OCI-LY7 (cell line): ENCODE results near the gene MSS51. TPM values are rescaled to one million over a fixed set of nuclear protein-coding genes. Genes with fewer than 3 reads are reported as not detected.

Experiments
- BruUV-seq: library from RNA; stranded (reverse); fragments of 400-500 nt; replicated peaks from 2 replicates; lab custom pipeline; 2021; lab: Mats Ljungman, UMichigan
- CTCF ChIA-PET: fragments of 300-600 bp; sonication (Branson Sonifier 250); formaldehyde crosslinking; loops from one replicate; lab custom pipeline; 2022; ENCODE audit warnings: antibody characterized with exemption; ENCODE audit not compliant: unreplicated experiment; lab: Charles Lee
- POLR2A ChIA-PET: fragments of 300-600 bp; sonication (Branson Sonifier 250); formaldehyde crosslinking; loops from one replicate; lab custom pipeline; 2022; ENCODE audit warnings: antibody characterized with exemption; lab: Charles Lee
- DNase-seq: peaks from one replicate; pipeline ENCODE4 v3.0.0-alpha.2; 2015; ENCODE audit warnings: low spot score
- H2AFZ ChIP-seq: fragments of 200-600 bp; sonication (generic), shearing (Covaris generic); 2 replicates; pipeline ENCODE4 v1.6.1; 2014; ENCODE audit warnings: mild to moderate bottlenecking, antibody characterized with exemption, low read length, moderate library complexity
- H3K27ac ChIP-seq: fragments of 200-600 bp; sonication (generic); 2 replicates; pipeline ENCODE4 v1.5.1; 2014; ENCODE audit warnings: mixed run types, low read depth, mild to moderate bottlenecking, moderate library complexity, low read length, inconsistent platforms; ENCODE audit not compliant: poor library complexity, severe bottlenecking
- H3K36me3 ChIP-seq: fragments of 200-600 bp; sonication (generic); 2 replicates; pipeline ENCODE4 v1.6.1; 2014; ENCODE audit warnings: mild to moderate bottlenecking, antibody characterized with exemption, low read length, moderate library complexity, mixed read lengths; ENCODE audit not compliant: insufficient read depth
- H3K4me1 ChIP-seq: fragments of 200-600 bp; sonication (generic); 2 replicates; pipeline ENCODE4 v1.5.1; 2014; ENCODE audit warnings: mild to moderate bottlenecking, low read length; ENCODE audit not compliant: insufficient read depth, poor library complexity, severe bottlenecking
- H3K4me2 ChIP-seq: fragments of 200-600 bp; sonication (generic); 2 replicates; pipeline ENCODE4 v1.6.1; 2014; ENCODE audit warnings: mild to moderate bottlenecking, low read length
- H3K4me3 ChIP-seq: fragments of 200-600 bp; sonication (generic); 2 replicates; pipeline ENCODE4 v1.5.1; 2014; ENCODE audit warnings: mild to moderate bottlenecking, low read depth, low read length; ENCODE audit not compliant: poor library complexity, severe bottlenecking
- H3K79me2 ChIP-seq: fragments of 200-600 bp; sonication (generic); 2 replicates; pipeline ENCODE4 v1.6.1; 2016; ENCODE audit warnings: low read depth, mild to moderate bottlenecking, low read length, moderate library complexity, mixed read lengths; ENCODE audit not compliant: insufficient read depth
- H3K9me2 ChIP-seq: fragments of 200-600 bp; sonication (generic); 2 replicates; pipeline ENCODE4 v1.6.1; 2016; ENCODE audit warnings: mild to moderate bottlenecking, low read length, mixed read lengths; ENCODE audit not compliant: insufficient read depth
- H3K9me3 ChIP-seq: fragments of 200-600 bp; sonication (generic); 2 replicates; pipeline ENCODE4 v1.6.1; 2014; ENCODE audit warnings: mild to moderate bottlenecking, mixed run types, low read length, mixed read lengths
- H4K20me1 ChIP-seq: fragments of 200-600 bp; sonication (generic); 2 replicates; pipeline ENCODE4 v1.6.1; 2014; ENCODE audit warnings: mild to moderate bottlenecking, antibody characterized with exemption, low read length, moderate library complexity, mixed read lengths; ENCODE audit not compliant: insufficient read depth
- EZH2phosphoT487 ChIP-seq: fragments of 200-600 bp; sonication (generic); IDR thresholded peaks from 2 replicates; pipeline ENCODE4 v1.6.1; 2018; ENCODE audit warnings: low read depth, borderline replicate concordance, mild to moderate bottlenecking, mixed run types, antibody characterized with exemption, low read length, moderate library complexity, mixed read lengths
- intact Hi-C: fragments of 100-400 bp; cut with micrococcal nuclease; formaldehyde crosslinking; loops from one replicate; pipeline ENCODE4 v1.10.0; 2022; ENCODE audit not compliant: unreplicated experiment
- total RNA-seq, 2 experiments: library from RNA; depleted of rRNA in 1 of 2; stranded (reverse); fragments of >200 nt in 1 of 2; shearing (Covaris generic) in 1 of 2; gene quantifications; 2 replicates each; pipeline ENCODE4 v1.2.3, GENCODE V29; 2014 to 2022
- TF ChIP-seq, protein P1 (sequence below): fragments of 200-600 bp; sonication (generic); conservative IDR thresholded peaks from 2 replicates; pipeline ENCODE4 v1.5.1; 2014; ENCODE audit warnings: mild to moderate bottlenecking, antibody characterized with exemption, low read length, moderate library complexity, mixed read lengths

The MSS51 gene
- total RNA-seq, 2 experiments from 2014 or later = 3.9 to 4.2 TPM

DNA sequence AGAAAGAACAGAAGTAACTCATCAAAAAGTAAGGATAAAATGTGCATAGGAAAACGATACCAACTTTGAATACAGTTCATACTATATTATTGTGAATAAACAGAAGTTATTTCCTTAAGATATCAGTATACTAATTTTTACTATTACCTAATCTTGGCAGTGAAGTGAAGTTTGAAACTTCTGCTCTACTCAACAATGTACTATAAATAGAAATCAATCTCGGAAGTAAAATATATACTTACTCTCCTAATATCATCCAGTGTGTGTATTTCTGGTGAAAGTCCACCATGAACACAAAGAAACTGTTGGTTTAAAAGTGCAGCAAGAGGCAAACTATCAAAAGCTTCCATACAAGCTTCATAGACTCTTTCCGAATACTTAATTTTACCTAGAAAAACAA, 37.9 kb upstream of the MSS51 start:
- Histone ChIP-seq H4K20me1 (no peaks in the 10 kb centered on the region), H3K27ac (no peak overlapping the region), H3K9me3 (no peaks in the 10 kb centered on the region), H3K9me2 (no peaks in the 10 kb centered on the region), H3K4me1 (no peaks in the 10 kb centered on the region), H3K36me3 (peaks cover 94% of the 10 kb centered on the region), H3K4me3 (no peak overlapping the region), H3K4me2 (no peak overlapping the region), H3K79me2 (no peaks in the 10 kb centered on the region), H2AFZ (no peak overlapping the region)
- no TSS peak for BruUV-seq
- POLR2A ChIA-PET = interaction anchor here (0.5 to 1.2 kb wide), 4 partner anchors 15 to 602 kb away, joined by 3 to 5 read pairs (median 3); no protein-coding TSS in a partner anchor
- no peak for DNase-seq
- TF ChIP-seq, protein P1, sequence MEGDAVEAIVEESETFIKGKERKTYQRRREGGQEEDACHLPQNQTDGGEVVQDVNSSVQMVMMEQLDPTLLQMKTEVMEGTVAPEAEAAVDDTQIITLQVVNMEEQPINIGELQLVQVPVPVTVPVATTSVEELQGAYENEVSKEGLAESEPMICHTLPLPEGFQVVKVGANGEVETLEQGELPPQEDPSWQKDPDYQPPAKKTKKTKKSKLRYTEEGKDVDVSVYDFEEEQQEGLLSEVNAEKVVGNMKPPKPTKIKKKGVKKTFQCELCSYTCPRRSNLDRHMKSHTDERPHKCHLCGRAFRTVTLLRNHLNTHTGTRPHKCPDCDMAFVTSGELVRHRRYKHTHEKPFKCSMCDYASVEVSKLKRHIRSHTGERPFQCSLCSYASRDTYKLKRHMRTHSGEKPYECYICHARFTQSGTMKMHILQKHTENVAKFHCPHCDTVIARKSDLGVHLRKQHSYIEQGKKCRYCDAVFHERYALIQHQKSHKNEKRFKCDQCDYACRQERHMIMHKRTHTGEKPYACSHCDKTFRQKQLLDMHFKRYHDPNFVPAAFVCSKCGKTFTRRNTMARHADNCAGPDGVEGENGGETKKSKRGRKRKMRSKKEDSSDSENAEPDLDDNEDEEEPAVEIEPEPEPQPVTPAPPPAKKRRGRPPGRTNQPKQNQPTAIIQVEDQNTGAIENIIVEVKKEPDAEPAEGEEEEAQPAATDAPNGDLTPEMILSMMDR = no peak
- TF ChIP-seq EZH2phosphoT487 = no peak
- intact Hi-C loops = no loop called here
- CTCF ChIA-PET = interaction anchor here (0.6 kb wide), 1 partner anchor 48 kb away, joined by 3 read pairs; no protein-coding TSS in a partner anchor

DNA sequence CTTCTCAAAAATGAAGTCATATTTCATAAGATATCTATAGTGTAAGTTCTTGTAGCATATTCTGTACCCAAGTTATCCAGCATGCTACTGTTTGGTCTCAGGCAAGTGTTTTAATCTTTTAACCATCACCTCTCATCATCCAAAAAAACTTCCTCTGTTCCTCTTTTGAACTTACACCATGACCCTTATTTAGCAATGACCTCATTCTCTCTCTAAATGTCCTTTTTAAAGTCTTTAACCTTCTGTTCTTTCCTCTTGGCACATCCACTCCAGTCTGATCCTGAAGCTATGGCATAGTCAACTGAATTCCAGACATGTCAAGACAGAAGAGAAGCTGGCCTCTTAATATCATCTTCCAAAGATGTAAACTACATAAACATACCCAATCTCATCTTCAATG, 36.2 kb upstream of the MSS51 start:
- no peak for TF ChIP-seq EZH2phosphoT487
- TF ChIP-seq, protein P1 = no peak
- H3K36me3 ChIP-seq = peaks cover 93% of the 10 kb centered on the region
- intact Hi-C loops = no loop called here
- no peaks in the 10 kb centered on the region for H3K9me3 ChIP-seq
- ChIA-PET CTCF (no interaction called here), POLR2A (interaction anchor here (1.0 kb wide), 1 partner anchor 11 kb away, joined by 4 read pairs; no protein-coding TSS in a partner anchor)
- H3K4me3 ChIP-seq = no peak overlapping the region
- no peaks in the 10 kb centered on the region for H4K20me1 ChIP-seq
- no TSS peak for BruUV-seq
- no peak for DNase-seq
- H3K9me2 ChIP-seq = no peaks in the 10 kb centered on the region
- no peaks in the 10 kb centered on the region for H3K79me2 ChIP-seq
- H2AFZ ChIP-seq = no peak overlapping the region
- no peaks in the 10 kb centered on the region for H3K4me1 ChIP-seq
- no peak overlapping the region for H3K4me2 ChIP-seq
- H3K27ac ChIP-seq = no peak overlapping the region

DNA sequence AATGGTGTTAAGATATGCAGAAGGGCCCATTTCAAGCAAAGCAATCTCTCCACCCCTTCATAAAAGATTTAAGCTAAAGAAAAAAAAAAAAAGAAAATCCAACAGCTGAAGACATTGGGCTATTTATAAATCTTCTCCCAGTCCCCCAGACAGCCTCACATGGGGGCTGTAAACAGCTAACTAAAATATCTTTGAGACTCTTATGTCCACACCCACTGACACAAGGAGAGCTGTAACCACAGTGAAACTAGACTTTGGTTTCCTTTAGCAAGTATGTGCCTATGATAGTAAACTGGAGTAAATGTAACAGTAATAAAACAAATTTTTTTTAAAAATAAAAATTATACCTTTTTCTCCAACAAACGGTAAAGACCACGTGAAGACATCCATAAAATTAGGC, 33.8 kb upstream of the MSS51 start:
- no peaks in the 10 kb centered on the region for H3K79me2 ChIP-seq
- no peaks in the 10 kb centered on the region for H3K9me3 ChIP-seq
- intact Hi-C loops = no loop called here
- no peaks in the 10 kb centered on the region for H3K4me1 ChIP-seq
- TF ChIP-seq EZH2phosphoT487 = no peak
- TF ChIP-seq, protein P1 = no peak
- ChIA-PET CTCF (no interaction called here), POLR2A (interaction anchor here (0.6 kb wide), 1 partner anchor 44 kb away, joined by 3 read pairs; no protein-coding TSS in a partner anchor)
- no peak overlapping the region for H3K27ac ChIP-seq
- no peaks in the 10 kb centered on the region for H4K20me1 ChIP-seq
- H3K36me3 ChIP-seq = peaks cover 93% of the 10 kb centered on the region
- no peaks in the 10 kb centered on the region for H3K9me2 ChIP-seq
- H3K4me3 ChIP-seq = no peak overlapping the region
- no TSS peak for BruUV-seq
- no peak overlapping the region for H3K4me2 ChIP-seq
- DNase-seq = no peak
- H2AFZ ChIP-seq = no peak overlapping the region
